SK-N-SH treated with all-trans-retinoic acid at 6 μM for 48 hours (cell line): ENCODE results near the gene ARHGAP22.

Experiments used
- CSDC2 ChIP-seq: fragments of 250-450 bp; sonication (Bioruptor Pico); IDR thresholded peaks from 2 replicates; pipeline ENCODE4 v1.5.0; 2020; ENCODE audit warnings: mild to moderate bottlenecking, moderate library complexity
- GLIS3 ChIP-seq: fragments of 250-450 bp; sonication (Bioruptor Pico); IDR thresholded peaks from 2 replicates; pipeline ENCODE4 v1.5.0; 2020; ENCODE audit warnings: mild to moderate bottlenecking, moderate library complexity
- OSR1 ChIP-seq: fragments of 250-450 bp; sonication (Bioruptor Pico); IDR thresholded peaks from 2 replicates; pipeline ENCODE4 v1.8.0; 2022; ENCODE audit warnings: moderate library complexity, mild to moderate bottlenecking, inconsistent platforms
- RARB ChIP-seq: fragments of 250-450 bp; sonication (Bioruptor Pico); IDR thresholded peaks from 2 replicates; pipeline ENCODE4 v1.8.0; 2021; ENCODE audit warnings: mild to moderate bottlenecking, moderate library complexity
- TOX ChIP-seq: fragments of 250-450 bp; sonication (Bioruptor Pico); IDR thresholded peaks from 2 replicates; pipeline ENCODE4 v1.8.0; 2021; ENCODE audit warnings: mild to moderate bottlenecking, moderate library complexity, borderline replicate concordance
- ZFP3 ChIP-seq: fragments of 250-450 bp; sonication (Bioruptor Pico); IDR thresholded peaks from 2 replicates; pipeline ENCODE4 v1.5.0; 2020; ENCODE audit warnings: mild to moderate bottlenecking, moderate library complexity
- ZFP30 ChIP-seq: fragments of 450-650 bp; formaldehyde crosslinking; IDR thresholded peaks from 2 replicates; pipeline ENCODE4 v1.5.0; 2022; ENCODE audit warnings: mild to moderate bottlenecking, moderate library complexity
- ZNF70 ChIP-seq: fragments of 450-650 bp; formaldehyde crosslinking; IDR thresholded peaks from 2 replicates; pipeline ENCODE4 v1.5.0; 2020; ENCODE audit warnings: mild to moderate bottlenecking, moderate library complexity
- ZNF8 ChIP-seq: fragments of 450-650 bp; formaldehyde crosslinking; IDR thresholded peaks from 2 replicates; pipeline ENCODE4 v1.5.0; 2020; ENCODE audit warnings: mild to moderate bottlenecking, moderate library complexity
- TF ChIP-seq, protein P1 (sequence below): fragments of 250-450 bp; sonication (Bioruptor Pico); IDR thresholded peaks from 2 replicates; pipeline ENCODE4 v1.8.0; 2020; ENCODE audit warnings: mild to moderate bottlenecking, moderate library complexity, borderline replicate concordance
- TF ChIP-seq, protein P2 (sequence below): fragments of 250-450 bp; sonication (Bioruptor Pico); IDR thresholded peaks from 2 replicates; pipeline ENCODE4 v1.5.1; 2020; ENCODE audit warnings: low read depth, mild to moderate bottlenecking, moderate library complexity

DNA sequence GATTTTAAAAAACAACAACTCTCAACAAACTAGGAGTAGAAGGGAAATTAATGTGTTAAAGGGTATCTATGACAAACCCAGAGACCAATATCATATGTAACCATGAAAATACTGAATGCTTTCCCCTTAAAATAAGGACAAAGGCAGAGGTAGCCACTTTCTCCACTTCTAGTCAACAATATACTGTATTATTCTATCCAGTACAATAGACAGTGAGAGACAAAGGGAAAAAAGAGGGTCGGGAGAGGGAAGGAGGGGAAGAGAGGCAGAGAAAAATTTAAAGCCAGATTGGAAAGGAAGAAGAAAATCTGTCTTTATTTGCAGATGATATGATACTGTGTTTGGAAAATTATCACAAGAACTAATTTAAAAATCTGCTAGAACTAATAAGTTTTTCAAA, 40.7 kb upstream of the ARHGAP22 start:
- no peak for TF ChIP-seq OSR1 (CRISPR knock-in tag)
- TF ChIP-seq ZNF8 (CRISPR knock-in tag): no peak
- TF ChIP-seq RARB (CRISPR knock-in tag): no peak
- TF ChIP-seq ZFP30 (CRISPR knock-in tag): no peak
- TF ChIP-seq ZNF70: no peak
- TF ChIP-seq GLIS3 (CRISPR knock-in tag): no peak
- no peak for TF ChIP-seq TOX (CRISPR knock-in tag)
- TF ChIP-seq, protein P1, sequence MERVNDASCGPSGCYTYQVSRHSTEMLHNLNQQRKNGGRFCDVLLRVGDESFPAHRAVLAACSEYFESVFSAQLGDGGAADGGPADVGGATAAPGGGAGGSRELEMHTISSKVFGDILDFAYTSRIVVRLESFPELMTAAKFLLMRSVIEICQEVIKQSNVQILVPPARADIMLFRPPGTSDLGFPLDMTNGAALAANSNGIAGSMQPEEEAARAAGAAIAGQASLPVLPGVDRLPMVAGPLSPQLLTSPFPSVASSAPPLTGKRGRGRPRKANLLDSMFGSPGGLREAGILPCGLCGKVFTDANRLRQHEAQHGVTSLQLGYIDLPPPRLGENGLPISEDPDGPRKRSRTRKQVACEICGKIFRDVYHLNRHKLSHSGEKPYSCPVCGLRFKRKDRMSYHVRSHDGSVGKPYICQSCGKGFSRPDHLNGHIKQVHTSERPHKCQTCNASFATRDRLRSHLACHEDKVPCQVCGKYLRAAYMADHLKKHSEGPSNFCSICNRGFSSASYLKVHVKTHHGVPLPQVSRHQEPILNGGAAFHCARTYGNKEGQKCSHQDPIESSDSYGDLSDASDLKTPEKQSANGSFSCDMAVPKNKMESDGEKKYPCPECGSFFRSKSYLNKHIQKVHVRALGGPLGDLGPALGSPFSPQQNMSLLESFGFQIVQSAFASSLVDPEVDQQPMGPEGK: no peak
- TF ChIP-seq CSDC2 (CRISPR knock-in tag): no peak
- no peak for TF ChIP-seq ZFP3 (CRISPR knock-in tag)
- TF ChIP-seq, protein P2, sequence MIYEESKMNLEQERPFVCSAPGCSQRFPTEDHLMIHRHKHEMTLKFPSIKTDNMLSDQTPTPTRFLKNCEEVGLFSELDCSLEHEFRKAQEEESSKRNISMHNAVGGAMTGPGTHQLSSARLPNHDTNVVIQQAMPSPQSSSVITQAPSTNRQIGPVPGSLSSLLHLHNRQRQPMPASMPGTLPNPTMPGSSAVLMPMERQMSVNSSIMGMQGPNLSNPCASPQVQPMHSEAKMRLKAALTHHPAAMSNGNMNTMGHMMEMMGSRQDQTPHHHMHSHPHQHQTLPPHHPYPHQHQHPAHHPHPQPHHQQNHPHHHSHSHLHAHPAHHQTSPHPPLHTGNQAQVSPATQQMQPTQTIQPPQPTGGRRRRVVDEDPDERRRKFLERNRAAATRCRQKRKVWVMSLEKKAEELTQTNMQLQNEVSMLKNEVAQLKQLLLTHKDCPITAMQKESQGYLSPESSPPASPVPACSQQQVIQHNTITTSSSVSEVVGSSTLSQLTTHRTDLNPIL (CRISPR knock-in tag): no peak
